ENCODE measurements around the gene SRCAP.
"Not testable (repeated sequence)": the region's sequence is repeated elsewhere in the genome, so short reads cannot be mapped to it uniquely, and the experiment has no call there.

Gene SRCAP

GRCh38 chr16:30664616-30665109 lies 34.3 kb upstream of the SRCAP start:
- DNase-seq = no peak

- no peak for DNase-seq
Measured at GRCh38 chr16:30665155-30665829, 33.7 kb upstream of the SRCAP start.

- no peak for DNase-seq
Measured at GRCh38 chr16:30665830-30666190, 33.2 kb upstream of the SRCAP start.

- no peak for DNase-seq
Measured at GRCh38 chr16:30666681-30667080, 32.3 kb upstream of the SRCAP start.

GRCh38 chr16:30667361-30667905 lies 31.5 kb upstream of the SRCAP start:
- no peak for DNase-seq

GRCh38 chr16:30668393-30668792 lies 30.6 kb upstream of the SRCAP start:
- no peak for DNase-seq

GRCh38 chr16:30669026-30669902 lies 29.7 kb upstream of the SRCAP start:
- no peak for DNase-seq

GRCh38 chr16:30669903-30670824 lies 28.8 kb upstream of the SRCAP start:
- DNase-seq = no peak

- DNase-seq = no peak
Measured at GRCh38 chr16:30675143-30675542, 23.8 kb upstream of the SRCAP start.

- DNase-seq = peak; percentile 29
Measured at GRCh38 chr16:30677931-30678585, 20.9 kb upstream of the SRCAP start.

- no peak for DNase-seq
Measured at GRCh38 chr16:30678586-30678970, 20.4 kb upstream of the SRCAP start.

- DNase-seq = no peak
Measured at GRCh38 chr16:30680326-30680725, 18.6 kb upstream of the SRCAP start.

- no peak for DNase-seq
Measured at GRCh38 chr16:30688701-30689100, 10.3 kb upstream of the SRCAP start.

GRCh38 chr16:30691907-30692306 lies 7.1 kb upstream of the SRCAP start:
- peak; percentile 28 for DNase-seq

- DNase-seq = peak; percentile 74
Measured at GRCh38 chr16:30692396-30693064, 6.4 kb upstream of the SRCAP start.

- DNase-seq = no peak
Measured at GRCh38 chr16:30694926-30695693, 3.9 kb upstream of the SRCAP start.

GRCh38 chr16:30696646-30697045 lies 2.3 kb upstream of the SRCAP start:
- DNase-seq = not testable (repeated sequence)

- no peak for DNase-seq
Measured at GRCh38 chr16:30697264-30698138, 1.5 kb upstream of the SRCAP start.

- peak; percentile 88 for DNase-seq
Measured at GRCh38 chr16:30698139-30698815, 694 bp upstream of the SRCAP start.

Measured in NCI-H526 treated with DMSO at 0.1 percent for 48 hours (cell line).